AG20443 (cell line): Measurements from ENCODE around the gene GPC2.
"Not testable (repeated sequence)": the region's sequence is repeated elsewhere in the genome, so short reads cannot be mapped to it uniquely, and the experiment has no call there.

ENCODE experiments used
- DNase-seq: peaks from one replicate; pipeline ENCODE4 v3.0.0; 2012; ENCODE audit warnings: low spot score, mixed read lengths

GPC2 gene

DNA sequence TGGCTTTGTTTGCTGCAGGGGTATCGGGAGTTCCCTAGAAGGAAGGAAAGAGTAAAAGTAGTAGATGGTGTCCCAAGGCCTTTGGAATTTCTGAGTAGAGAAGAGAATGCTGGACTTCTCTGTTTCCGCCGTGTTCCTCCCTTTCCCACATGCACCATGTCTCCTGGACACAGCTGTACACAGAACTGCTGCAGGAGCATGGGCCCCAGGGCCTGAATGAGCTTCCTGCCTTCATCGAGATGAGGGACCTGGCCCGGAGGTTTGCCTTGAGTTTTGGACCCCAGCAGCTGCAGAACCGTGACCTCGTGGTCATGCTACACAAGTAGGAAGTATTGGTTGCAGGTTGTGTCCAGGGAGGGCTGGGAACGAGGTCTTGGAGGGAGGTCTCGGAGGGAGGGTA lies 27.3 kb upstream of the GPC2 start:
- no peak for DNase-seq

DNA sequence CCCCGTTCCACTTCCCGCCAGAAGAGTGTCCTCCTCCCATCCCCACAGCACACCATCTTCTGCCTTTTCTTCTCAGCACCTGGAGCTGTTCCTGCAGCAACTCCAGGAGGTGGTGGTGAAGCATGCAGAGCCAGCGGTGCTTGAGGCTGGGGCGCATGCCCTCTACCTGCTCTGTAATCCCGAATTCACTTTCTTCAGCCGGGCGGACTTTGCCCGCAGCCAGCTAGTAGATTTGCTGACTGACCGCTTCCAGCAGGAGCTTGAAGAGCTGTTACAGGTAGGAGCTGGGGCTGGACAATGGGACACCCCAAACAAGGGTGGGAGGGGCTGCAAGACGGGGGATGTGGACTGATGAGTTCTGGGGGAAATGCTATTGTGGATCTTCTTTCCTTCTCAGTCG lies 23.5 kb upstream of the GPC2 start:
- no peak for DNase-seq

DNA sequence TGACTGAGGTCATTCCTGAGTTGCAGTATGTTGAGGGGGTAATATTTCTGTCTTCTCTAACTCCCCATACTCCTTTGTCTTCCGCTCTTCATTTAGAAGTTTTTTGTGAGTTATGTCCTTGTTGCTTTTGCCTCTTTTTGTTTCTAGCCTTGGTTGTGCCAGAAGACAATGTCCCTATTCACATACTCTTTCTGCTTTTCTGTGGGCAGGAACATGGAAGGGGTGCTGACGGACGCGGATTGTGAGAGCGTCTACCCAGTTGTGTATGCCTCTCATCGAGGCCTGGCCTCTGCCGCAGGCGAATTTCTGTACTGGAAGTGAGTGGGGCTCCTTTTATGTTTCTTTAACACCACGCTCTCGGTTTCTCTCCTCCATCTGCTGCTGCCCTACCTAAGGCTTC lies 21.1 kb upstream of the GPC2 start:
- no peak for DNase-seq

DNA sequence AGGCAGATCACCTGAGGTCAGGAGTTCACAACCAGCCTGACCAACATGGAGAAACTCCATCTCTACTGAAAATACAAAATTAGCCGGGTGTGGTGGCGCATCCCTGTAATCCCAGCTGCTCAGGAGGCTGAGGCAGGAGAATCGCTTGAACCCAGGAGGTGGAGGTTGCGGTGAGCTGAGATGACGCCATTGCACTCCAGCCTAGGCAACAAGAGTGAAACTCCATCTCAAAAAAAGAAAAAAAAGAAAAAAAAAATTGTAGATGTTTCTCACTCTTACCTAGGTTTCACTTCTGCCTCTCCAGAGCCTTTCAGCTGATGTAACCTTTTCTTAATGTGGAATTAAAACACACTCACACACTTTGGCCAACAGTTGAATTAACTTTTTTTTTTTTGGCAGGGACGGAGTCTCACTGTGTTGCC lies 18.7 kb upstream of the GPC2 start:
- not testable (repeated sequence) for DNase-seq

DNA sequence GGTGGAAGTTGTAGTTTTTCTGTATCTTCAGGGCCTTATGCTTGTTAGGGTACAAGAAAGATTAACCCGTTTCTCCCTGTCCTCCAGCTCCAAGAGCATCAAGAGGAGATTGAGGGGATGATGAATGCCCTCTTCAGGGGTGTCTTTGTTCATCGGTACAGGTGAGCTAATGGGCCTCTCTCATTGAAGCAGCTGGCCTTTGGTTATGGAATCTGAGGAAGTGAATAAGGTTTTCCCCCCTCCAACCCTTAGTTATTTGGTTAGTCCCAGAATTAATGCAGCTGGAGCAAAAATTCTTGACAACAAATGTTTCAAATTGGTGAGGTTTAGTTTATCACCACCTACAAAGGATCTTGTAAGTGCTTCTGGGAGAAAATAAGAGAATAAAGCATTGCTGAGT lies 18.0 kb upstream of the GPC2 start:
- no peak for DNase-seq

DNA sequence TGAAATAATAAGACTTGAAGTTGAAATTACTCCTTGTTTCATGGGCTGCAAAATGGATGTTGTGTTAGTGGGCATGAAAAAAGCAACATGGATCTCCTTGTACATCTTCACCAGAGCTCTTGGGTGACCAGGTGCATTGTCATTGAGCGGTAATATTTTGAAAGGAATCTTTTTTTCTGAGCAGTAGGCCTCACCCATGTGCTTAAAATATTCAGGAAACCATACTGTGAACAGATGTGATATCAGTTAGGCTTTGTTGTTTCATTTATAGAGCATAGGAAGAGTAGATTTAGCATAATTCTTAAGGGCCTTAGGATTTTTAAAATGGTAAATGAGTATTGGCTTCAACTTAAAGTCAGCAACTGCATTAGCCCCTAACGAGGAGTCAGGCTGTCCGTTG lies 15.8 kb upstream of the GPC2 start:
- DNase-seq = no peak

DNA sequence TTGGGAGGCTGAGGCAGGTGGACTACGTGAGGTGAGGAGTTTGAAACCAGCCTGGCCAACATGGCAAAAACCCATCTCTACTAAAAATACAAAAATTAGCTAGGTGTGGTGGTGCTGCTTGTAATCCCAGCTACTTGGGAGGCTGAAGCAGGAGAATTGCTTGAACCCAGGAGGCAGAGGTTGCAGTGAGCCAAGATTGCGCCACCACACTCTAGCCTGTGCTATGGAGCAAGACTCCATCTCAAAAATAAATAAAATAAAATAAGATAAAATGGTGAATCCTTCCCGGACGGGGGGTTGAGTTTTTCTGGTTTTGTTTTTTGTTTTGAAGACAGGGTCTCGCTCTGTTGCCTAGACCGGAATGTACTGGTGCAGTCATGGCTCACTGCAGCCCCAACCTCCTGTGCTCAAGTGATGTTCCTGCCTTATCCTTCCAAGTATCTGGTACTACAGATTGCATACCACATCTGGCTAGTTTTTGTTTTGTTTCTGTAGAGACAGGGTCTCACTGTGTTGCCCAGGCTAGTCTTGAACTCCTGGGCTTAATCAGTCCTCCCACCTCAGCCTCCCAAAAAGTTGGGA lies 15.2 kb upstream of the GPC2 start:
- not testable (repeated sequence) for DNase-seq

DNA sequence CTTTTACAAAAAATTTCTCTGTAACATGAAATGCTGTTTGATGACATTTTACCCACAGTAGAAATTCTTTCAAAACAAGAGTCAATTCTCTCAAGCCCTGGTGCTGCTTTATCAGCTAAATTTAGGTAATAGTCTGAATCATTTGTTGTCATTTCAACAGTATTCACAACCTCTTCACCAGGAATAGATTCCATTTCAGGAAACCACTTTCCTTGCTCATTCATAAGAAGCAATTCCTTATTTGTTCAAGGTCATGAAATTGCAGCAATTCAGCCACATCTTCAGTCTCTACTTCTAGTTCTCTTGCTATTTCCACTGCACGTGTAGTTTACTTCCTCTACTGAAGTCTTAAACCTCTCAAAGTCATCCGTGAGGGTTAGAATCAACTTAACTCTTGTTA lies 14.6 kb upstream of the GPC2 start:
- DNase-seq = no peak

DNA sequence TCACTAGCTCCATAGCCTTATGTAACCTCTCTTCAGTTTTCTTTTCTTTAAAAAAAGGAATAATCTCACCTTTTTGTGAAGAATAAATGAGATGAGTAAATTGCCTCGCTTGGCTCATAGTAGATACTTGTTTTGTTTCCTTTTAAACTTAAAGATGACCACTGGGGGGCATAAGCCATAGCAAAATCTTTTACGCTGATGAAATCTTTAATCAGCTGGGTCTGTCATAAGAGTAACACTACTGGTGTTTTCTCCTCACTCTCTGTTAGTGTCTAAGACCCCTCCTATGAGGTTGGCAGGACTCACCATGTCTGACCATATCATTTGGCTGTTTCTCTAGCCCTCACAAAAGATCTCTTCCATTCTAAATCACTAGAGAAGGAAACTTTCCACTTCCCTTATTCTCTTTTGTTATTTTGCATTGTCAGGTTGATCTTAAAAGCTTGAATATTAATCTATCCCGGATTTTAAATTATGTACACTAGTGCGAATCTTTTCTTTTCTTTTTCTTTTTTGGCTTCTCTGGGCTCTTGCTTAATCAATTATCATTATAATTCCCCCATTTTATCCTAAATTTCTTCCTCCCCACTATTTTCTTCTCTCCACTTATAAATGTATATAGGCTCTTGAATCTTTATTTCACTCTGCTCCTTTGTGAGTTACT lies 13.0 kb upstream of the GPC2 start:
- peak; percentile 32 for DNase-seq

DNA sequence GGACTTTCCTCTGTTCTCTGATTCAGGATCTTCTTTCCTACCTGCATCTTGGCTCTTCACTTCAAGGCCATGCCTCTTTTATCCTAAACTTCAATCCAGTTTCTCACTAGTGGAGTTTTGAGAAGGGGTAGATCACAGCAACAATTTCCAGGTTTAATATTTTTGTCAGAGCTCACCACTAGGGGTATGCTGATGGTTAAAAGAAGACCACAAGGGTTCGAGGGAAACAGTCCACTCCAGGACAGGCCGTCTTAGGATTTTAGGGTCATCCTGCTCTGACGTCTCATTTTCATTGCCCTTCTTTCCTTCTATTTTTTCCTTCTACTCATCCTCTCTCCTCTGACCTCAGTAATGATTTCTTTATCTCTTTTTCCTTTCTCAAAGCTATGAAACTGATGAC lies 11.9 kb upstream of the GPC2 start:
- DNase-seq = no peak

DNA sequence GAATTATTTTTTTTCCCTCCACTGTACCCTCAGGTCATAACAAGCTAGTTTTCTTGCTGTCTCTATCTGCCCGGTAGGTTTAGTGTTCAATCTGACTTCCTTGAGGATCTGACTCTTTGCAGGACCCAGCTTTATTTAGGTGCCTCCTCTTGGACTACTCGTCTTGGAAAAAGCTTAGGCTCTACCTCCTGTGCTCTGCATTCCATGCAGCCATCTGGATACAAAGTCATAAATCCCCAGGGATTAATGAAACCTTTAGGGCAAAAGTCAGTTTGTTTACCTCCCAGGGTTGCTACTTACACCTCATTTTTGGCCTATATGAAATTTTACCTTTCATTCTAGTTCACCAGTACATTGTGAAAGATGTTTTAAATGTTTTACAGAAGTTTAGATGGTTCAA lies 8.5 kb upstream of the GPC2 start:
- DNase-seq = no peak

DNA sequence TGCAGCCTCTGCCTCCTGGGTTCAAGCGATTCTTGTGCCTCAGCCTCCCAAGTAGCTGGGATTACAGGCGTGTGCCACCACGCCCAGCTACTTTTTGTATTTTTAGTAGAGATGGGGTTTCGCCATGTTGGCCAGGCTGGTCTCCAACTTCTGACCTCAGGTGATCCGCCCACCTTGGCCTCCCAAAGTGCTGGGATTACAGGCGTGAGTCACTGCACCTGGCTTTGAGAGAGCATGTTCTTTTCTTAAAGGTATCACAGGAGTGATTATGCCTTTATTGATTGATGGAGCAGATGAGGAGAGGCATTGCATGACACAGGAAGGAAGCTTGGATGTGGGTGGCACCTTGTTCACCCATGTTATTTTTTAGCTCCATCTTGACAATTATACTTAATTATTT lies 5.9 kb upstream of the GPC2 start:
- not testable (repeated sequence) for DNase-seq

DNA sequence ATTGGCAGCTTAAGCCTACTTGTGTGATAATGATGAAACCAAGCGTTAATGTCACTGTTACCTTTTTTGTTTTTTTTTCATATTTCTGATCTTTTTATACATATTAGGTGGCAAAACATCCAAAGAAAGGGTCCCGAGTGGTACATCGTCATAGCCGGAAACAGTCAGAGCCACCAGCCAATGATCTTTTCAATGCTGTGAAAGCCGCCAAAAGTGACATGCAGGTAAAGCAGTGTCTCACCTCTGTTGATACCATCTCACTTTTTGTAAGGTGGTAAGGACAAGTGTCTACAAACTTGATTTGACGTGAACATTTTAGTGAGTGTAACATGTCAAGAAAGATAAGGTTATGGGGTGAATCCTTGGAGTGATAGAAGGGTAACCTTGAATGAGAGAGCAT lies 5.4 kb upstream of the GPC2 start:
- DNase-seq = not testable (repeated sequence)

DNA sequence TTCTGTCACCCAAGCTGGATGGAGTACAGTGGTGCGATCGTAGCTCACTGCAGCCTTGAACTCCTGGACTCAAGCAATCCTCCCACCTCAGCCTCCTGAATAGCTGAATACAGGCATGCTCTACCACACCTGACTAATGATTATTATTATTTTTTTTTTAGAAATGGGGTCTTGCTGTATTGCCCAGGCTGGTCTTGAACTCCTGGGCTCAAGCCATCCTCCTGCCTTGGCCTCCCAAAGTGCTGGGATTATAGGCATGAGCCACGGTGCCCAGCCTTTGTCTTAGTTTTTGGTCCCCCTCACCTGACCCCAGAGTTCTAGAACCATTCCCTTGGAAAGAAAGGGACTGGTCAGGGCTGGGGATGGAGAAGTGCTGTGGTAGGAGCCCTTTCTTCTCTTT lies 2.9 kb upstream of the GPC2 start:
- not testable (repeated sequence) for DNase-seq

DNA sequence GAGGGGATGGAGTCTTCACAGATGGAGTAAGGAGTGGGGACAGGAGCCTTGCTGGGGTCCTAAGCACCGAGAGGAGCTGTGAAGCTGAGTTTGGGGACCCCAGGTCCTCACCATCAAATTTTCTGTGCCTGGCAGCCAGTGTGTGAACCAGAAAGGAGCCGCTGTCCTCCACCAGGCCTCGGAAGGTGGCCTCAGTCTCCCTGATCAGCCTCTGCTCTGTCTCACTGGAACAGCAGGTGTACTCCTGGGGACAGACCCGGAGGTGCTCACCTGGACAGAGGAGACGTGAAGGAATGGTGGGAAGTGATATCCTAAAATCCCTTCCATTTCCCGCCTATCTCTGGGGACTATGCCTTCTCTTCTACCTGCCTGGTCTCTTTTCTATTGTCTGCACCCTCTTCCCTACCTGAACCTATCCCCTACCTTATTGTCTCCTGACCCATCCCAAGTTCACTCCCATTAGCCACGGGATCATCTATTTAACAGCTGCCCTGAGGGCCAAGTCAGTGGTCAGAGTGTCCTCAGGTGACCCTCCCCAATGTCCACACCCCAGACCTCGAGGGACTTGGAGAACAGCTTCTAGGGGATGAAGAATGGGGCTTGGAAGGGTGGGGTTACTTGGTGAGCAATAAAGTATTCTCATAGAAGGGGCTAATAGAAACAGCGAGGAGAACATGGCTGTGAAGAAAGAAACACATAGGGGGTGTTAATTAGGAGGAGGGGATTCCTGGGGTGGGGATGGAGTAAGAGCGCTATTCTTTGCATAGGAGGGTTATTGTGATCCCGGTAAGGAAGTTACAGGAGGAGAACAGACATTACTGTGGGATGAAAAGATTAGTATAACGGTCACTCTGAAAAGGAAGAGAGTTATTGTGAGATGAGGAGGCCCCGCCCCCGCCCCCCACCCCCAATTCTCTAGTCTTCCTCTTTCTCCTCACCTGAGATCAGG lies 811 bp downstream of the GPC2 start:
- DNase-seq = no peak

DNA sequence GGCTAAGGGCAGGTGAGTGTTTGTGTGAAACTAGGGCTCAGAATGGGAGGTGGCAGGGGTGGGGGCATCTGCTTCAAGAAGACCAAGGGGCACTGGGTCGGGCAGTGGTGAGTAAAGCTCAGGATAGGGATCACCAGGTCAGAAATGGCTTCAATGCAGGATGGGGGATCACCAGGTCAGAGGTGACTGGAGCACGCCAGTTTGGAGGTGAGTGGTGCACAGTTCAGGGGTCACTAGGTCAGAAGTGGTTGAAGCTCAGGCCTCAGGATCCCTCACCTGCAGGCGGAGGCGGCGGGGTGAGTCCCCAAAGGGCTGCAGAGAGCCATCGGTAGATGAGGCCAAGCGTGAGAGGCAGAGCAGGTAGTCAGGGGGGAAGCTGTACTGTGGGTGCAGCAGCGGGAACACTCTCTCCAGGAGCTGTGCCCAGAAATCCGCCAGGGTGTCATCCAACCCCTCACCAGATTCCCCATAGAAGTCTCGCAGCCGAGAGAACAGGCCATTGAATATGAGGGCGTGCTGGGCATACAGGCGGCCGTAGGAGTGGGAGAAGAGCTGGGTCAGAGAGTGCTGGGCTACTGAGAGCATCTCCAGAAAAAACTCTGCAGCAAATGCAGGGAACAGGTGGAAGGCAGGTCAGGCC lies 1.8 kb downstream of the GPC2 start:
- no peak for DNase-seq

DNA sequence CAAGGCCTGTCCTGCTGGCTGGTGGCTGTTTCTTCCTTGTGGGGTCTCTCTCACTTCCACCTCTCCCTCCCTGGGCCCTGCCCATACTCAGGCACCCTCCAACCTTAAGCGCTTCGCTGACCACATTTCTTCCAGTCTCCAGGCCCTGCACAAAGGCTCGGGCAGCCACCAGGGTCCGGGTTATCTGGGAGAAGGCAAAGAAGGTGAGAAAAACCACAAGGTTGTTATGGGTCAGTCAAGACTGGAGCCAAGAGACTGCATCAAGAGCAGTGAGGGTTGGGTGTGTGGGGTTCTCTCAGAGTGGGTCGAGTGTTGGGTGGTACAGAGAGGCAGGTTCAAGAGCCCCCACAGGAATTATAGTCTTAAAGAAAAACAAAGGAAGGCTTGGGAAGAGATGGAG lies 2.6 kb downstream of the GPC2 start:
- no peak for DNase-seq

DNA sequence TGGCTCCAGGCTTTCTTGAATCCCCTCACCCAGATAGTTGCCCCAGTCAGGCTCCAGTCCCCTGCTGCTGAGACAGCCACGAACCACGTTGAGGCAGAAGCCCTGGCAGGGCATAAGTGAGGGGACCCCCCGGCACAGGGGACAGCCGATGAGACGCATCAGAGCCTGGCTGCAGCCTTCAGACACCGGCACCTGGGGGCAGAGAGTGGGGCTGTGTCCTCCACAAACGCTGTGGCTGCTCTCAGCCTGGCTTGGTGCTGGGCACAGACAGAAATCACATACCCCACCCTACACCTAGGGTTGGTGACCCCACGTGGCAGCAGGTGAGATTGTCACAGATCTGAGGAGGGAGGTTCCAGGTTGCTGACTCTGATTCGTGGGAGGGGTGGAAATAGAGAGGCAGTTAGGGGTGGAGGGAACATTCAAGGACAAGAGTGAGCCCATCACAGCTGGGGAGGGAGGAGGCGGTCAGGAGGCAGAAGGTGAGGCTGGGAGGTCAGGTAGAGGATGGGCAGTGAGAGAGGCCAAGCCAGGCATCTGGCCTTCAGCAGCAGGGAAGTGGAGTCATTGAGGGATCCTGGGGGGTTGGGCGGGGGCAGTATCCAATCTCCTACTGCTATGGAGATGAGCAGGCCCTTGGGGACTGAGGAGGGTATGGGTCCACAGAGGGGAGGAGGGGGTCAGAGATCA lies 3.2 kb downstream of the GPC2 start:
- no peak for DNase-seq

DNA sequence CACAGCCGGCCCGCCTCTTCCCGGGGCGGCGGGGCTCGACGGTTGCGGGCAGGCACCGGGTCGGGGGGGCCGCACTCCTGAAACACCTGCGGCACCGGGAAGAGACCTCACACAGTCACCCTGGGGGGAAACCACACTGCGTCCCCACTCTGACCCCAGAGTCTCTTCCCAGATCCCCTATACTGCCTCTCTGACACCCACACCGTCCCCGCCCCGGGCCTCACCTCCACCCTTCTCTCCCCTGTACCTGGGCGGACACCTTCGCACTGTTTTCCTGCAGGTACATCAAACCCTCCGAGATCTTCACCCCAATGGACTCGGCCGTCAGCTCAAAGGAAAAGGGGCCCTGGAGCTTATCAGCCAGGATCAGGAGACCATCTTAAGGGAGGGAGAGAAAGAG lies 5.3 kb downstream of the GPC2 start:
- no peak for DNase-seq

DNA sequence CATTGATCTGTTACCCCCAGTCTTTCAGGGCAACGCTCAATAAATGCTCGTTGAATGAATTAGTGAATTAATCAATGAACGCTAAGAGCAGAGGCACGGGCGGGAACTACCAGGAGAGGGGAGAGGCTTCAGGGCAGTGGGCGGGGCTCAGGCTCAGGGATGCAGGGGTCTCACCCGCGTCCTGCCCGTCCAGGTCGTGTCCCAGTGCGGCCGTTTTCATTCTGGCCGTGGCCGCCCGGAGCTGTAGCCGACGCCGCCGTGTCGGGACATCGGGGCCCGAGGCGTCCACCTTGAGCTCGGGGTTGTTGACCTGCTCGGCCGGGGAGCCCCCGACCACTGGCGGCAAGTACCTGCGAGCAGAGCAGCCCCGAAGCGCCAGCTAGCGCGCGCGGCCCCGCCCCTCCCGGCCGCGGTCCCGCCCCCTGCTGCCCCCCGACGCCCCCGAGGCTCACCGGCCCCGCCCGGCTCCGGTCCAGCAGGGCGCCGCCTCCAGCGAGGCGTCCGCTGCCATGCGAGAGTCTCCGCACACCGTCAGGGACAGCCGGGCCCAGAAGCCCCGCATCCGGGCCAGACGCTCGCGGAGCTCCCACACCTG lies 6.0 kb downstream of the GPC2 start:
- DNase-seq = peak; percentile 49

DNA sequence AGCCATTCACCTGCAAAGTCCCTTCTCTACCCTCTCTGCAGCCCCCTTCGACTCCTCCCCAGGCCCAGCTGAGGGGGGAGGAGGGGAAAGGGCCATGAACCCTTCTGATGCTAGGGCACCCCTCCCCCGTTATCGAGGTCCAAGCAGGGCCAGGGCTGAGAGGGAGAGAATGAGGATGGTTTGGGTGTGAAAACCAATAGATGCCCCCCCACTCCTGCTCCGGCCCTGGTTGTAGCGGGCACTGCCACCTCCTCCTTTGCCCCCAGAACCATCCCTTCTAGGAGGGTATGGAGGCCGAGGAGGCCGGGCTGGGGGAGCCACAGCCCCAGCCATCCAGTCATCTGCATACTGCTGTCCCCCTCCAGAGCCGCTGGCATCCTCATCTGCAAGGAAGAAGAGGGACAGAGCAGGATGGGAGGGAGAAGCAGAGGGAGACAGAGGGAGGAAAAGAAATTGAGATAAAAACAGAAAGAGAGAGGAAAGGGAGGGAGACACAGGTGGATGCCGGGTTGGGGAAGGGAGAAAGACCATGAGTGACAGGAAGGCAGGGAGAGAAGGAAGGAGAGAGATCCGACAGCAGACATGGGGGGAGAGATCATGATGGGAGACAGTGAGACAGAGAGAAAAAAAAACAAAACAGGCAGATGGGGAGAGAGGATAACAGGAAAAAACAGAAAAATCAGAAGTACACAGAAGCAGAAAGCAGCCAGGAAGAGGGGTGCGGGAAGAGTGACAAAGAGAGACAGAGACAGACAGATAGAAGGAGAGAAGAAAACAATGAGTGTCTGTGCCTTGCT lies 6.9 kb downstream of the GPC2 start:
- DNase-seq = no peak
